KMS-11 (cell line): ENCODE data around the gene PPP1R9A.

Experiments used
- H2AFZ ChIP-seq: fragments of 200-600 bp; sonication (generic); 2 replicates; pipeline ENCODE4 v1.6.1; 2016; ENCODE audit warnings: antibody characterized with exemption, mixed run types, low read depth
- H3K27ac ChIP-seq: fragments of 200-600 bp; sonication (generic); 2 replicates; pipeline ENCODE4 v1.6.1; 2016; ENCODE audit warnings: mild to moderate bottlenecking, mixed run types
- H3K27me3 ChIP-seq: fragments of 200-600 bp; sonication (generic); 2 replicates; pipeline ENCODE4 v1.6.1; 2017; ENCODE audit warnings: mild to moderate bottlenecking, low read depth, mixed run types, moderate library complexity; ENCODE audit not compliant: insufficient read depth
- H3K36me3 ChIP-seq: fragments of 200-600 bp; sonication (generic); 2 replicates; pipeline ENCODE4 v1.6.1; 2017; ENCODE audit warnings: mild to moderate bottlenecking, mixed run types; ENCODE audit not compliant: insufficient read depth
- H3K4me1 ChIP-seq: fragments of 200-600 bp; sonication (generic); 2 replicates; pipeline ENCODE4 v1.6.1; 2016; ENCODE audit warnings: mild to moderate bottlenecking, low read depth, mixed run types; ENCODE audit not compliant: poor library complexity, severe bottlenecking
- H3K4me2 ChIP-seq: fragments of 200-600 bp; sonication (generic); 2 replicates; pipeline ENCODE4 v1.7.0; 2016; ENCODE audit warnings: mild to moderate bottlenecking, mixed run types
- H3K4me3 ChIP-seq: fragments of 200-600 bp; sonication (generic); IDR thresholded peaks from 2 replicates; pipeline ENCODE4 v1.6.1; 2017; ENCODE audit warnings: low read depth, low read length, mixed read lengths; ENCODE audit not compliant: insufficient read depth
- H3K79me2 ChIP-seq: fragments of 200-600 bp; sonication (generic); 2 replicates; pipeline ENCODE4 v1.6.1; 2016; ENCODE audit warnings: low read depth, mixed run types; ENCODE audit not compliant: insufficient read depth
- H3K9ac ChIP-seq: fragments of 200-600 bp; sonication (generic); 2 replicates; pipeline ENCODE4 v1.6.1; 2016; ENCODE audit warnings: mild to moderate bottlenecking, mixed run types
- H4K20me1 ChIP-seq: fragments of 200-600 bp; sonication (generic); 2 replicates; pipeline ENCODE4 v1.6.1; 2016; ENCODE audit warnings: mild to moderate bottlenecking, mixed run types; ENCODE audit not compliant: insufficient read depth
- CTCF ChIP-seq: fragments of 200-600 bp; sonication (generic); conservative IDR thresholded peaks from 2 replicates; pipeline ENCODE4 v1.6.1; 2017; ENCODE audit warnings: low read depth, mild to moderate bottlenecking, antibody characterized with exemption, low read length, moderate library complexity, mixed read lengths

PPP1R9A gene

DNA sequence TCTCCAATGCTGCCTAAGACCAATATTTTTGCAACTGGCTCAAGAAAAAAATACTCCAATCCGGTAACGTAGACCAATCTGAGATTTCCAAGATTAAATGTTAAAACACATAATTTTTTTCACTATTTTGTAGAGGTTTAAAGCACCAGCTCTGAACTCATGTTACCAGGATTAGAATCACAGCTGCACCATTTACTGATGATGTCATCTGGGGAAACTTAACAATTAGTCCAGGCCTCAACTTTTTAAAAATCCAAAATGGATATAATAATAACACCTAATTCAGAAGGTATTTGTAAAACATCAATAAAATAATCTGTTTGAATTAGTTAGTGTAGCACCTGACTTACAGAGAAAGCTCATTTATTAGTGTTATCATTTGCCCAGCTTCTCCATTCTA lies 402.6 kb downstream of the PPP1R9A start:
- Histone ChIP-seq H2AFZ (no peak overlapping the region), H4K20me1 (no peaks in the 10 kb centered on the region), H3K79me2 (no peaks in the 10 kb centered on the region), H3K4me1 (no peaks in the 10 kb centered on the region), H3K36me3 (no peaks in the 10 kb centered on the region), H3K4me2 (no peak overlapping the region), H3K4me3 (no peak overlapping the region), H3K9ac (no peak overlapping the region), H3K27ac (no peak overlapping the region), H3K27me3 (no peaks in the 10 kb centered on the region)
- no peak for TF ChIP-seq CTCF

- no peak overlapping the region for H3K4me2 ChIP-seq
- TF ChIP-seq CTCF: no peak
- no peak overlapping the region for H3K9ac ChIP-seq
- no peaks in the 10 kb centered on the region for H4K20me1 ChIP-seq
- H3K79me2 ChIP-seq: no peaks in the 10 kb centered on the region
- H3K4me1 ChIP-seq: no peaks in the 10 kb centered on the region
- H3K27me3 ChIP-seq: no peaks in the 10 kb centered on the region
- H3K4me3 ChIP-seq: no peak overlapping the region
- no peak overlapping the region for H2AFZ ChIP-seq
- no peak overlapping the region for H3K27ac ChIP-seq
- H3K36me3 ChIP-seq: no peaks in the 10 kb centered on the region
These were observed 404.0 kb downstream of the PPP1R9A start for GRCh38 chr7:95311389-95311788.

- no peak overlapping the region for H2AFZ ChIP-seq
- no peaks in the 10 kb centered on the region for H3K36me3 ChIP-seq
- H3K4me2 ChIP-seq: no peak overlapping the region
- no peaks in the 10 kb centered on the region for H3K27me3 ChIP-seq
- no peaks in the 10 kb centered on the region for H4K20me1 ChIP-seq
- no peaks in the 10 kb centered on the region for H3K79me2 ChIP-seq
- H3K27ac ChIP-seq: no peak overlapping the region
- no peaks in the 10 kb centered on the region for H3K4me1 ChIP-seq
- no peak overlapping the region for H3K4me3 ChIP-seq
- no peak for TF ChIP-seq CTCF
- H3K9ac ChIP-seq: no peak overlapping the region
These were observed 405.2 kb downstream of the PPP1R9A start for GRCh38 chr7:95312561-95312960.

DNA sequence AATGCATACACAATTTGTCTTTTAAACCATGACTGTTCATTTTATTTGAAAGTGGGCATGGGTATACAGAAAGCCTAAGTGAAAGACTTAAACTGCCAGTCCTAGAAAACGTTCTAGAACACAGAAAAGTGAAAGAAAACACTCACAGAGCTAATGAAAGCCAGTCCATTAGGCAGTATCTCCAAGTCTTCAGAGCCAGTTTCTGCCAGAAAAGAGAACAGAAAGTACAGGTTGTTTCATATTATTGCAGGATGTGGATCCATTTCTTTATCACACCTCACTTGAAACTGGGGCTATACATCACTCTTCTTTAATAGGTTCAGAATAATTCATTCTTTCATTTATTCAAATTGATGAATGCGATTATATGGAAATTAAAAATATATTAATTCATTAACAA lies 409.2 kb downstream of the PPP1R9A start:
- no peaks in the 10 kb centered on the region for H3K27me3 ChIP-seq
- H3K27ac ChIP-seq: no peak overlapping the region
- TF ChIP-seq CTCF: no peak
- no peak overlapping the region for H3K4me3 ChIP-seq
- H3K4me2 ChIP-seq: no peak overlapping the region
- H3K79me2 ChIP-seq: no peaks in the 10 kb centered on the region
- H2AFZ ChIP-seq: no peak overlapping the region
- no peaks in the 10 kb centered on the region for H3K4me1 ChIP-seq
- H3K36me3 ChIP-seq: no peaks in the 10 kb centered on the region
- H3K9ac ChIP-seq: no peak overlapping the region
- no peaks in the 10 kb centered on the region for H4K20me1 ChIP-seq

GRCh38 chr7:95317546-95317945 lies 410.2 kb downstream of the PPP1R9A start:
- no peak overlapping the region for H2AFZ ChIP-seq
- H3K27ac ChIP-seq: no peak overlapping the region

More at GRCh38 chr7:95317546-95317945, 410.2 kb downstream of the PPP1R9A start:
- H3K79me2 ChIP-seq: no peaks in the 10 kb centered on the region
- no peaks in the 10 kb centered on the region for H3K27me3 ChIP-seq
- TF ChIP-seq CTCF: no peak
- H3K36me3 ChIP-seq: no peaks in the 10 kb centered on the region
- no peak overlapping the region for H3K9ac ChIP-seq
- no peak overlapping the region for H3K4me3 ChIP-seq
- H4K20me1 ChIP-seq: no peaks in the 10 kb centered on the region
- H3K4me1 ChIP-seq: peaks cover 2% of the 10 kb centered on the region
- no peak overlapping the region for H3K4me2 ChIP-seq
